Endothelial cell of hepatic sinusoid (primary cell): ENCODE data around the gene GCK.

ENCODE experiments used
- in situ Hi-C: cut with HindIII; loops from 2 replicates; pipeline ENCODE4 v1.10.0; 2017; ENCODE audit warnings: low sequenced_read_pairs

The GCK gene

DNA sequence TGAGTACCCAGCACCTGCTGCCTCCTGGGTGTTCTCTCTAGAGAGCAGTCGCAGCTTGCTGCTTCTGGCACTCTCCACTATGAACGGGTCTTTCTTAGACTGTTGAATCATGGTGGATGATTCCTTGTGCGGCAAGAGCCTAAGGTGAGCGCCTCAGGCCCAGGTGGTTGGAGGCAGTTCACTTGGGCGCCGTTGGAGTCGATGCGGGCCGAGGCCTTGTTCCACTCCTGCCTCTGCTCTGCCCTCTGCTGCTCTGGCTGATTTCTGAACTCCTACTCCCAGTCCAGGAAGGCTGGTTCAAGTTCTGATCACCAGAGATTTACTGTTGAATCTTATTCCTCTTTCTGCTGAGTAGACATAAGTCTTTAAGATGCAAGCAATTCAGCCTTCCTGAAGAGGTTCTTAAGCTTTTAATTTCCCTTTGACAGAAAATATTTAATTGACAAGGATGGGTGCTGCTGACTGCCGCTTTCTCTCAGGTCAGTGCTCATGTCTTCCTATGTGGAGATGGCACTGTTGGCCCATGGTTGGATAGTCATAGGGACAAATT lies 22.0 kb upstream of the GCK start:
- in situ Hi-C loops, result loop anchor here (5.0 to 25.0 kb wide), 3 partner anchors 56 to 351 kb away; partner anchors contain the start of gene DDX56

DNA sequence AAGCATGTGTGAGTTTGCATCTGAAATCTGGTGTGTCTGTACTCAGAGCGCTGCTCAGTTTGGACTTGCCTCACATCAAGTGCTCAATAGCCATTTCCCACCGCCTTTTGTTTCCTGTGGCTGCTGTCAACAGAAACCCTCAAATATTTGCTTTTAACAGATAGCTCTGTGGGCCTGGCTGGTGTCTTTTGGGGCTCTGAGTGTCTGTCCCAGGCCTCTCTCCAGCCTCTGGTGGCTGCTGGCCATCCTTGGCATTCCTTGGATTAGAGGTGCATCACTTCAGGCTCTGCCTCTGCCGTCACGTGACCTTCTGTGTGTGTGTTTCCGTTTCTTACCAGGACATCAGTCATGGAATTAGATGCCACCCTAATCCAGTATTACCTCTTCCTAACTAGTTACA lies 20.9 kb upstream of the GCK start:
- in situ Hi-C loops, result loop anchor here (5.0 to 25.0 kb wide), 3 partner anchors 57 to 352 kb away; partner anchors contain the start of gene DDX56

DNA sequence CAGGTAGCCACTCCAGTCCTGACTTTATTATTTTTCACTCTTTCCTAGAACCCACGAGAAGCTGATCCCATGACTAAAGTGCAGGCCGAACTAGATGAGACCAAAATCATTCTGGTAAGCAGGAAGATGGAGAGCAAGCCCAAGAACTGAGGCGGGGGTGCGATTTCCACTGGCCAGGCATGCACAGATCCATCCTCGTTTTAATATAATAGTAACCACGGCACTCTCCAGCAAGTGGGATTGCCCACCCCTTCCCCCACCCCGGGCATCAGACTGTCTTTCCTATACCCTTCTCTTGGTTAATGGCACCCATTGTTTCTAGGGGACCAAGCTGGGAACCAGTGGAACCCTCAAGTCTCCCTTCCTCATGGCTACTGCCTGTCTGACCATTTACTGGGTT lies 18.8 kb upstream of the GCK start:
- in situ Hi-C loops, result loop anchor here (5.0 to 25.0 kb wide), 2 partner anchors 146 to 354 kb away; partner anchors contain the start of gene DDX56

DNA sequence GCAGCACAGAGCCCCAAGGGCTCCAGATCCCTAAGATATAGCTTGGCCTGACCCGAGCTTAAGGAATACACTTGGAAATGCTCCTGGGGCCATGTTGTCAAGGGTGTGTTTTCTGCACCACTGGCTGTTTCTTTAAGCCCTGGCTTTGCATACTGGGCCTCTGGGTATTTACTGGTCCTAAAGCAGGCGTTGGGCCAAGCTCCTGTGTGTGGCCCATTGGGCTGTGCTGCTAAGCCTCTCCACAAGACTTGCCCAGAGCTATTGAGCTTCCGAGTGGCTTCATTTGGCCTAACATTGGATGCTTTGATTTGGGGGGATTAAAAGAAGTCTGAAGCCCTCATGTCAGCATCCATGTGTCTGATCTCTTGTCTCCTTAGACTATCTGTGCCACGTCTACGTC lies 16.8 kb upstream of the GCK start:
- in situ Hi-C loops, result loop anchor here (5.0 to 25.0 kb wide), 2 partner anchors 144 to 356 kb away; partner anchors contain the start of gene DDX56

DNA sequence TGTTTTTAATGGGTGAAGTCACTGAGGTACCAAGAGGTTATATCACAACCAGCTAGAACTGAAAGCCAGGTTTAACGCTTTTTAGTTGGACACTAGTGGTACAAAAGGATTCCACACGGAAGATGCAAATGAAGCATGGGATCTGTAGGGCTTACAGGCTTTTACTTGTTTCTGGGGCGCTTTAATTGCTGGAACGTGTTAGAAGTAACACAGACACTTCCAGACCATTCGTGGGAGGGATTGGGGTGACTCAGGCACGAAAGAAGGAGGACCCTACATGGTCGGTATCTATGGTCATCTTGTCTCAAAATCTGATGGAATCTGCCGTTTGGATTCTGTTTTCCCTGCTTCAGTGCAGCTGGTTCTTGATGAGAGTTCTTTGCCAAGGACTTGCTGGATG lies 12.6 kb upstream of the GCK start:
- in situ Hi-C loops, result loop anchor here (25.0 kb wide), 1 partner anchor 360 kb away; the partner anchor contains the start of gene DDX56

DNA sequence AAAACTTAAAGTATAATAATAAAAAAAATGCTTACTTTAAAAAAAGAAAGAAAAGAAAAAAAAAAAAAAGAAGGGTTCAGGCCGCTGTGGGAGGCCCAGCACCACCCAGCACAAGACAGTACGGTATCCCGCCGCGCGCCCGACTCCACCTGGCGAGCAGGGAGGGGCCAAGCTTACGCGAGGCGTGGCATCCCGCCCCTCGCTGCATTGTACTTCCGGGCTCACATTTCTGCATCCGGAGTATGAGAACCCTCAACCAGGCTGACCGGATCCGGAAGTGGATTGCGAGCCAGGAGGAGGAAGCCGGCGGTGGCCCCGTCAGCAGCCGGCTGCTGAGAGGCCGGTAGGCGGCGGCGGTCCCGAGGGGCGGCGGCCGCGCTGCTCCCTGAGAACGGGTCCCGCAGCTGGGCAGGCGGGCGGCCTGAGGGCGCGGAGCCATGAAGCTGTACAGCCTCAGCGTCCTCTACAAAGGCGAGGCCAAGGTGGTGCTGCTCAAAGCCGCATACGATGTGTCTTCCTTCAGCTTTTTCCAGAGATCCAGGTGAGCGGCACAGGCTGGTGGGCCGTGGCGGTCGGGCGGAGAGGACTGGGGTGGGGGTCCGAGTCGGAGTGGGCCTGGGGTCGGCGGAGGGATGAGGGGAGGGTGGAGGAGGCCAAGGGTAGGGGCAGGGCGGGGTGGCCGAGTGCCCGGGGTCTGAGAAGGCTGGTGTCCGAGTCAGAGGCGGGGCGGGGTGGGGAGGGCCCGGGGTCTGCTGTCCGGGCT lies 11.6 kb upstream of the GCK start, which contains the start of gene YKT6:
Gene YKT6, plus strand, starts transcription at position 280 of the 763 bp plus-strand sequence. Its CDS starts 158 bp downstream, at position 438.
- in situ Hi-C loops, result loop anchor here (25.0 kb wide), 1 partner anchor 361 kb away; the partner anchor contains the start of gene DDX56

DNA sequence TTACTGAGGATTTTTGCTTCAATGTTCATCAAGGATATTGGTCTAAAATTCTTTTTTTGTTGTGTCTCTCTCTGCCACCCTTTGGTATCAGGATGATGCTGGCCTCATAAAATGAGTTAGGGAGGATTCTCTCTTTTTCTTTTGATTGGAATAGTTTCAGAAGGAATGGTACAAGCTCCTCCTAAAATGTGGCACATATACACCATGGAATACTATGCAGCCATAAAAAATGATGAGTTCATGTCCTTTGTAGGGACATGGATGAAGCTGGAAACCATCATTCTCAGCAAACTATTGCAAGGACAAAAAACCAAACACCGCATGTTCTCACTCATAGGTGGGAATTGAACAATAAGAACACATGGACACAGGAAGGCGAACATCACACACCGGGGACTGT lies 10.9 kb upstream of the GCK start:
- in situ Hi-C loops, result loop anchor here (25.0 kb wide), 1 partner anchor 362 kb away; the partner anchor contains the start of gene DDX56

DNA sequence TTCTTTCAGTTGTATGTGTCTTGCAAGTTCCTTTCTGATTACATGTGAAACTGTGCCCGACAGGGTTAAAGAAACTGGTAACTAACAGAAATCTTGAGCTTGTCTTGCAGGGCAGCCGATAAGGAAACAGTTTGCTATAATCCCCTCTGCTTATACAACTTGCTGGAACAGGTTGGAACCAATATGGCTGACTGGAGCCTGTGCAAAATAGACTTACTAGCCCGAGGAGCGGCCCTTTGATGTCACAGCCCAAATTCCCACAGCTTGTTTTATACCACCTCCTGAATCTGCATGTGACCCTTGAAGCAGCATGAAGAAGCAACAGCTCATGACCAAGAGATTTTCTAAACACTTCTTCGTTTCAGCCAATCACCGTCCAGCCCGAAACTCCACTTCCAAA lies 8.2 kb upstream of the GCK start:
- in situ Hi-C loops, result no loop called here

DNA sequence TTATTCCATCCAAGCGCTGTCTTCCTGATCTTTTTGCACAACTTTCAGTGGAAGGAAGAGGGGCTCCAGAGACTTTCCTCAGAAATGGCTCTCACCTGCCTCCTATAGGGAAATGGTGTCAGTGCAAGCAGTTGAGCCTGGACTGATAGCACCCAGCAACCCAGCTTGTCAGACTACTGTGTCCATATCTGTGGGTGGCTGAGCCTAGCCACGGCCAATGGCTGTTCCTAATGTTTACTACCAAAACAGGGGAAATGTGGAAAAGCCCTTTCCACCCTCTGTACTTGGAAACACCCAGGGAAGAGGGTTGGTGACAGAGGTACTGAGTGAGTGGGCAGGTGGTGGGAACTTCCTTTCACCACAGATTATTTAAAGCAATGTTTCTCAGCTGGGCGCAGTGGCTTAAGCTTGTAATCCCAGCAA lies 7.2 kb upstream of the GCK start:
- in situ Hi-C loops, result no loop called here

DNA sequence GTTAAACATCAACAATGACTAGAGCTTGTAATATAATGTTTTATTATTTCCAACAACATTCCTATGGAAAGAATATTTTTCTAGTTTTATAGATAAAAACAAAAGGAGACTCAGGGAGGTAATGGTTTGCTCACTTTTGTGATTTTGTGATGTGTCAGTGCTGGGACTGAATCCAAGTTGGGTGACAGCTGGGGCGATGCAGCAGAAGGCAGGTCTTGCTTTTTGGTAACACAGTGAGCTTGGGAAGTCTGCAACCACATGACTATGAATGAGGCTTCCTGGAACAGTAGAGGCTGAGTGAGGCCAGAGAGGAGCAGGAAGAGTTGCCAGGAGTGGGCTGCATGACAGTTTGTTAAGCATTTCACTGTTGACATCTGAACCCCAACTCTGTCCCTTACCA lies 6.7 kb upstream of the GCK start:
- in situ Hi-C loops, result no loop called here

DNA sequence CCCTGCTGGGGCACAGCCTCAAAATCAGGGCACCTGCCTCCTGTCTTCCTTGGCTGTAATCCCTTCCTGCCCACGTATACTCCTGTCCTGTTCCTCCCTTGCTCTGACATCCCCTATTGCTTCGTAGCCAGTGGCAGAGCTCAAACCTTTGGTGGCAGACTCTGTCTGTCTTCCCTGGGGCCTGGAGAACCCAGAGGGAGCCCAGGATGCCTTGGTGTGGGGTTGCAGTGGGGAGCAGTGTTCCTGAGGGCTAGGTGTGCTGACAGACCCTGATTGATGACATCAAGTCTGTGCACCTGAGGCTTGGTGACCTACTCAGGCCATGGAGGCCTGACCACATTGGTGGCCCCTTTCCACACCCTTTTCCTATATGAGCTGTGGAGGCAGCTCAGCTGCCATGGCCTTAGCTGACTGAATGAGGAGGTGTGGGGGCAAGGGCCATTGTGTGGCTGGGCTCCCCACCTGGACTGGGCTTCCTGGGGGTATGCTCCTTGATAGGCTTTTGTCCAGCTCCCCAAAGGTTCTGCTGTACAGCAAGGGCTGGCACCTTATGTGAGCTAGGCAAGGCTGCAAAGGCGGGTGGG lies 5.4 kb upstream of the GCK start:
- in situ Hi-C loops, result loop anchor here (5.0 kb wide), 2 partner anchors 37 to 97 kb away; no protein-coding TSS in a partner anchor

DNA sequence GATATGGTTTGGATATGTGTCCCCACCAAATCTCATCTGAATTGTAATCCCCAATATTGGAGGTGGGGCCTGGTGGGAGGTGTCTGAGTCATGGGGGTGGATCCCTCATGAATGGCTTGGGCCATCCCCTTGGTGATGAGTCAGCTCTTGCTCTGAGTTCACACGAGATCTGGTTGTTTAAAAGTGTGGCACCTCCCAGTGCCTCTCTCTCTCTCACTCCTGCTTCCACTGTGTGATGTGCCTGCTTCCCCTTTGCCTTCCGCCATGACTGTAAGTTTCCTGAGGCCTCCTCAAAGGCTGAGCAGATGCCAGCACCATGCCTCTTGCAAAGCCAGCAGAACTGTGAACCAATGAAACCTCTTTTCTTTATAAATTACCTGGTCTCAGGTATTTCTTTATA lies 4.8 kb upstream of the GCK start:
- in situ Hi-C loops, result loop anchor here (5.0 kb wide), 2 partner anchors 37 to 97 kb away; no protein-coding TSS in a partner anchor

DNA sequence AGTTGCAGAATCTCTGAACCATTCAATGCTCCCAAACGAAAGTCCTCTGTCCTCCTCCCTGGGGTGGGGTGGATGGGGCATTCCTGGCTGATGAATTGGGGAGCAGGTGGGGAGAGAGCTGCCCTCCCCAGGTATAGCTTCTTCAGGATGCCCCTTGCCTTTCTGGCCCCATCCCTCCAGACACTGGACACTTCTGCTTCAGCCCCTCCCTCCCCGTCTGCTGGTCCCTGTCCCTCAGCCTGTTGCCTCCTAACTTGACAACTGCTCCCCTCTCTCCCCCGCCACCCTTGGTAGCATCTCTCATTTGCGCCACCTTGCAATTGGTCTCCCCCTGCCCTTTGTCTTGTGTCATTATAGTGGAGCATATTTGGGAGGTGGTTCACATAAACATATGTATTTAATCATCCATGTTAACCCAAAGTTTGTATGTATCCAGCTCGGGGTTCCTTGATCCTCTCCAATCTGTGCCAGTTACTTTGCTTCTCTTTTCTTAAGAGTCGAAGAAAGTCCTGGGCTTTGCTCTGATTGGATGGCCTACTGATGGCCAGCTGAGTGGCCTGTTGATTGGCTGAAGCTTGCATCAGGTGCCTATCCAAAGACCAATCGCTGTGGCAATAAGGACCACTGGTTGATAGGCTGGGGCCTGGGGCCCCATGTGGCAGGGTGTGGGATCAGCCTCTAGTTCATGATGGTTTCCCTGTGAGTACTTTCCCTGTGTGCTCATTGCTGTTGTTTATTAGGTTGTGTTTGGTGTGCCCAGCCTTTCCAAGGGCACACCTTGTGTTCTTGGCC lies 4.0 kb upstream of the GCK start:
- in situ Hi-C loops, result loop anchor here (5.0 kb wide), 2 partner anchors 36 to 96 kb away; no protein-coding TSS in a partner anchor

DNA sequence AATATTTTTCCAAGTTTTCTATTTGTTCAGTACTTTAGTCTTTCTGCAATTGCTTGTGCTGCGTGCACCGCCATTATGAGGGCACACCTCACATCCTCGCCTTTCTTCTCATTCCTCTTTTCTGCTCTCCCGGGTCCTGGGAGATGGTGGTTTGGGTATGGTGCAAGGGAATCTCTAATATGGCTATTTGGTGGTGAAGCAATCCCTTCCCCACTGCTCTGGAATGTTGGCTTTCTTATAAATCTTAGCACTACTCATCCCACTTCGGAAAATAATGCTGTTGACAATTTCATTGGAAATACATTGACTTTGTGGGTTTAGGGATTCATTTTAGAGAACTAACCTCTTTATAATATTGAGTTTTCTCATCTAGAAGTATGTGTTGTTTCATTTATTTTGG lies 1.9 kb upstream of the GCK start:
- in situ Hi-C loops, result loop anchor here (5.0 kb wide), 2 partner anchors 34 to 94 kb away; no protein-coding TSS in a partner anchor

DNA sequence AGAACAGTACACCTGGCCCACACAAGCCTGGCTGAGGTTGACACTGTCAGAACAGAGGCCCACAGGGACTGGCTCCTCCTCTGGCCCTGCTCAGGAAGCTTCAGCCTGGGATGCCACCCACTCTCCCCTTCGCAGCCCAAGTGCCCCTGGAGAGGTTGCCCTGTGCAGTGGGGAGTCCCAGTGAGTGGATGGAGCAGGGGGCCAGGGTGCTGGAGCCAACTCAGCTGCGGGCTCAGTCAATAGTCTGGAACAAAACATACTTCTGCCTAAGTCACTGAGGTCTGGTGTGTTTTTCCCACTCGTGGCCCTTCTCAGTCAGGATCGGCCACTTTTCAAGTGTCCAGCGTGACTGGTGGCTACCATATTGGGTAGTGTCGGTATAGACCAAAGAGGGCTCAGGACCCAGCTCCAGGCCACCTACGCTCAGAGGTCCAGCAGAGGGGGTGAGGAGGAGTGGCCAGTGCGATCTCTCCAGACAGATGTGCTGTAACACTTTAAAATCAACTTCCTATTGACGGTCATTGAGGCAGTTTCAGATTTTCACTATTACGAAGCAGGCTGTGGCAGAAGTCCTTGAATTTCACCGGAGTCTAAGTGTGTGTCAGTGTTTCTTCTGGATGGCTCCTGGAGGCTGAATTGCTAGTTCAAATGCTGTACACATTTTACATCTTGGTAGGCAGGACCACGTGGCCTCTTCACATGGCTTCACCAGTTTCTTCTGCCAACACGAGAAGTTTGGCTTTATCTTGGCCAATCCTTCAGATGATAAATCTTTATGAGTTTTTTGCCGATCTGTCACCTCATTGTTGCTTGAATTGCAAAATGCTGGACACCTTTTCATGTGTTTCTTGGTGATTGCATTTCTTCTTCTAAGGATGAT lies 994 bp upstream of the GCK start:
- in situ Hi-C loops, result loop anchor here (5.0 kb wide), 2 partner anchors 33 to 93 kb away; no protein-coding TSS in a partner anchor

DNA sequence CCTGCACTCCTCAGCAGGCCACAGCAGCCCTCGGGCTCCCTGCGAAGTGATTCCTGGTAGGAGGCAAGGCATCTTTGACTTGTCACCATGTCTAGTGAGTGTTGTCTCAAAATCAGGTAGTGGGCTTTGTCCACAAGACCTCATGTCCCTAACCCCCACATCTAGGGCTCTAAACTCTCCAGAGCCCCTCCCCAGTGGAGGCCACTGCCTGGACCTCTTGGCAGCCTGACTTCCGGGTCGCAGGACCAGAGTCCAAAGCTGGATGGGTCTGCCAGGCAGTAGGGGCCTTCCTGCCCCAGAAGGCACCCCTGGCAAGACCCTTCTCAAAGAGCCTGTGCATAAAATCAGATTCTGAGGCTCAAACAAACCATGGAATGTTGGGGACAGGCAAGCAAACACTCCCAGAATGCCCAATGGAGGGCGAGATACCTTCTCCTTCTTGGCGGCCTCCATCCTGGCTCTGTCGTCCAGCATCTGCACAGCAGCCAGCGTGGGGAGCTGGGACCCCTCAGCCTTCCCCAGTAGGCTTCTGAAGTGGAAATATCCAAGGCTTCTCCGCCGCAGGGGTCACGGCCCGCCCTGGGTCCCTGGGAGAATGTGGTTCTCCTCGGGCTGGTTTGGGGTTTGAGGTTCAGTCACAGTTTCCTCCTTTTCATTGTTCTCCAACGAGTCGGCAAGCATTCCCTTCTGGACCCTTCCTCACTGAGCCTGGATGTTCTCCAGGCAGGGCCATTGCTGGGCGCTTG lies 586 bp downstream of the GCK start:
- in situ Hi-C loops, result no loop called here

DNA sequence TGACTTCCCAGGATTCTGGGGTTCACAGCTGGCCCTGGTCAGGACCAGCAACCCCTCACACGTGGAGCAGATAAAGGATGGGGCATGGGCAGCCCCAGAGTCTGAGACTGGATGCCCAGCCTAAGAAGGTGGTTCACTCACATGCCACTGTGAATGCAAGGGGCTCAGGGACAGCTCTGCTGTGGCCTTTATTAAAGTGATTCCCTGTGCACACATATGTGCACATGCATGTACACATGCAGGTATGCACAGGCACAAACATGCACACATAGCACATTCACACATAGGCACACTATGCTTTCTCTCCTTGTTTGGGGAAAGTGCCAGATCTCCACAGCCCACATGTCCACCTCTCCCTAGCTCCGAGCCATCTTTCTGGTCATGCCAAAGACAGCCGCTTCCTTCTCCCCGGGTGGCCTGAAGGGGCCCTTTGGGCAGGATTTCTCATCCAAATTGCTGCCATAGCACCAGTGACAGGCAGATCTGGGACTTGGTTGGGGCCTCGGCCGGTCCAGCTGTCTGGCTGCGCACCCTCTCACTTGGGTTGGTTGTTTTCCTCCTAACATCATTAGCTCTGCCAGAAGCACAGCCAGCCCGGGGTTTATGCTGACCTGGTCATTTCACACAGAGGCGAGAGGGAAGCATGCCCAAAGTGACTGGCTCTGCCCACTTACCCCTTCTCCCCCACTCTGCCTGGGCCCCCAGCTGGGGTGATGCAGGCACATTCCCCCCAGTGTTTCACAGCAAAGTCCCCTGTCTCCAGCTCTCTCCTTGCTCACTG lies 1.4 kb downstream of the GCK start:
- in situ Hi-C loops, result no loop called here

DNA sequence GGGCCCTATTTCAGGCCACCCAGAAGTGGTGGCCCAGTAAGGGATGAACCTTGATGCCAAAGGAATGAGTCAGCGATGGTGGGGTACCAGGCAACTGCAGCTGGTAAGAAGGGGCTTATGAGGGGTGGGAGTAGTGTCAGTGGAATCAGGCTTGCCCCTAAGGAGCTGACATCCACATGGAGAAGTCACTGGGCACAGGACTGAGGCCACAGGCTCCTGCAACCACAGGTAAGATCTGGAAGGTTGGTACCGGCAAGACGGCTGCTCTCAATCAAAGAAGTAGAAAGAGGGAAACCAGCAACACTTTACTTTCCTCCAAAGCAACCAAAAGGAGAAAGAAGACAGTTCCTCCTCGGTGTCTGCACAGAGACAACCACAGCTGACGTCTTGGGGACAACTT lies 2.5 kb downstream of the GCK start:
- in situ Hi-C loops, result no loop called here
